Osteocyte (in vitro differentiated cells): ENCODE results near the gene PLXNB1. TPM values are rescaled to one million over a fixed set of nuclear protein-coding genes. Genes with fewer than 3 reads are reported as not detected.

ENCODE experiments used
- DNase-seq: peaks from one replicate; pipeline ENCODE4 v3.0.0; 2021; ENCODE audit warnings: mixed read lengths; ENCODE audit not compliant: unreplicated experiment; ENCODE audit errors: extremely low spot score
- H3K27ac Mint-ChIP-seq: one replicate; pipeline ENCODE4 v1.8.0; 2021; ENCODE audit warnings: mild to moderate bottlenecking, mixed read lengths; ENCODE audit not compliant: unreplicated experiment
- H3K27me3 Mint-ChIP-seq: one replicate; pipeline ENCODE4 v1.8.0; 2021; ENCODE audit warnings: mixed read lengths; ENCODE audit not compliant: unreplicated experiment
- H3K36me3 Mint-ChIP-seq: one replicate; pipeline ENCODE4 v1.8.0; 2021; ENCODE audit warnings: mixed read lengths; ENCODE audit not compliant: unreplicated experiment
- H3K4me1 Mint-ChIP-seq: one replicate; pipeline ENCODE4 v1.8.0; 2021; ENCODE audit warnings: mixed read lengths; ENCODE audit not compliant: unreplicated experiment
- H3K4me3 Mint-ChIP-seq: one replicate; pipeline ENCODE4 v1.8.0; 2021; ENCODE audit warnings: mild to moderate bottlenecking, moderate library complexity, mixed read lengths; ENCODE audit not compliant: unreplicated experiment
- H3K9me3 Mint-ChIP-seq: one replicate; pipeline ENCODE4 v1.8.0; 2021; ENCODE audit warnings: mixed read lengths; ENCODE audit not compliant: unreplicated experiment
- total RNA-seq: library from RNA; stranded (reverse); gene quantifications from 2 replicates; pipeline ENCODE4 v1.2.1, GENCODE V29; 2021
- TF ChIP-seq, protein P1 (sequence below): fragments of 200-600 bp; sonication (generic); IDR thresholded peaks from 2 replicates; pipeline ENCODE4 v1.5.0; 2021; ENCODE audit warnings: antibody characterized with exemption, mild to moderate bottlenecking, moderate library complexity

PLXNB1 gene
- total RNA-seq, 1 donor from 2014 or later: 88.2 TPM

DNA sequence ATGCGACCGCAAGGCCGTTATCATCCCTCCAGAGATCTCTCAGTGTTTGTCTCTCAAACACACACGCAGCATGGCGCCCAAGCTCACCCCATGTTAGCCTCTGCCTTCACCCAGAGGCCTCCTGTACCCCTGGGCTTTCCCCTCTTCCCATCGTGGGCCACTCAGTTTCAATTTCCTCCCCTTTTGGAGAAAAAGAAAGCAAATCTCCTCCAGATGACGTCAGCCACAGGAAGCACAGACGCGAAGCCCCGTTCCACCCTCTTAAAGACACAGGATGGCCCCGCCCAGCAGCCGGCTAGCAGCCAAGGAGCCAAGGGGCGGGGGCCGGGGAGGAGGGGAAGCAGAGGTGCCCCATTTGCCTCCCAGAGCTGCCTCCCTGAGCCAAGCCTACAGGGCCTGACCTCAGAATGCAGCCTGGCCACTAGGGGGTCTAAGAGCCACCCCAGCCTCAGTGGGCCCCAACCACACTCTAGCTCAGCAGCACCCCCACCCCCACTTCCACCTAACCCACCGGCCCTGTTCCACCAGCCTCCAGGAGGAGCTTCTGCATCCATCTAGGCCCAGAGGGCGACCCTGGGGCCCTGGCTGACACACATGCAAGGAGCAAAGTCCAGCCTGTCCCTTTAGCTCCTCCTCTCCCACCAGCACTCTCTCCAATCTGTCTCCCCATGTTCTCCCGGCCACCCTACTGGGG is 43.2 kb upstream of the PLXNB1 start:
- H3K27ac Mint-ChIP-seq: peak overlapping the region; percentile 100
- no peaks in the 10 kb centered on the region for H3K9me3 Mint-ChIP-seq
- H3K36me3 Mint-ChIP-seq: peaks cover 3% of the 10 kb centered on the region
- H3K27me3 Mint-ChIP-seq: no peaks in the 10 kb centered on the region
- peak; percentile 94 for DNase-seq
- TF ChIP-seq, protein P1, sequence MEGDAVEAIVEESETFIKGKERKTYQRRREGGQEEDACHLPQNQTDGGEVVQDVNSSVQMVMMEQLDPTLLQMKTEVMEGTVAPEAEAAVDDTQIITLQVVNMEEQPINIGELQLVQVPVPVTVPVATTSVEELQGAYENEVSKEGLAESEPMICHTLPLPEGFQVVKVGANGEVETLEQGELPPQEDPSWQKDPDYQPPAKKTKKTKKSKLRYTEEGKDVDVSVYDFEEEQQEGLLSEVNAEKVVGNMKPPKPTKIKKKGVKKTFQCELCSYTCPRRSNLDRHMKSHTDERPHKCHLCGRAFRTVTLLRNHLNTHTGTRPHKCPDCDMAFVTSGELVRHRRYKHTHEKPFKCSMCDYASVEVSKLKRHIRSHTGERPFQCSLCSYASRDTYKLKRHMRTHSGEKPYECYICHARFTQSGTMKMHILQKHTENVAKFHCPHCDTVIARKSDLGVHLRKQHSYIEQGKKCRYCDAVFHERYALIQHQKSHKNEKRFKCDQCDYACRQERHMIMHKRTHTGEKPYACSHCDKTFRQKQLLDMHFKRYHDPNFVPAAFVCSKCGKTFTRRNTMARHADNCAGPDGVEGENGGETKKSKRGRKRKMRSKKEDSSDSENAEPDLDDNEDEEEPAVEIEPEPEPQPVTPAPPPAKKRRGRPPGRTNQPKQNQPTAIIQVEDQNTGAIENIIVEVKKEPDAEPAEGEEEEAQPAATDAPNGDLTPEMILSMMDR: peak; percentile 39
- H3K4me1 Mint-ChIP-seq: peaks cover 22% of the 10 kb centered on the region
- peak overlapping the region; percentile 98 for H3K4me3 Mint-ChIP-seq

DNA sequence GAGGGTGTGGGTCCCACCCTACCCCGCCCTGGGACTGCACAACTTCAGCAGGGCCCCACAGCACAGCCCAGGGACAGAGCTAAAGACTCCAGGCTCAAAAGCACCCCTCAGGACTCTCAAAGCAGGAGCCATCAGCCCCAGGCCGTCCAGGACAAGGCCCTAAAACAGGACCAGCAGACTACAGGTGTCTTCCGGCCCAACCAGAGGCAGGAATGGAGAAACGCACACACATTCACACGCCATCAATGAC is 42.7 kb upstream of the PLXNB1 start:
- H3K9me3 Mint-ChIP-seq: no peaks in the 10 kb centered on the region
- peaks cover 8% of the 10 kb centered on the region for H3K36me3 Mint-ChIP-seq
- H3K27me3 Mint-ChIP-seq: no peaks in the 10 kb centered on the region
- TF ChIP-seq, protein P1: no peak
- H3K27ac Mint-ChIP-seq: peak overlapping the region; percentile 100
- no peak for DNase-seq
- peak overlapping the region; percentile 98 for H3K4me3 Mint-ChIP-seq
- peaks cover 24% of the 10 kb centered on the region for H3K4me1 Mint-ChIP-seq

DNA sequence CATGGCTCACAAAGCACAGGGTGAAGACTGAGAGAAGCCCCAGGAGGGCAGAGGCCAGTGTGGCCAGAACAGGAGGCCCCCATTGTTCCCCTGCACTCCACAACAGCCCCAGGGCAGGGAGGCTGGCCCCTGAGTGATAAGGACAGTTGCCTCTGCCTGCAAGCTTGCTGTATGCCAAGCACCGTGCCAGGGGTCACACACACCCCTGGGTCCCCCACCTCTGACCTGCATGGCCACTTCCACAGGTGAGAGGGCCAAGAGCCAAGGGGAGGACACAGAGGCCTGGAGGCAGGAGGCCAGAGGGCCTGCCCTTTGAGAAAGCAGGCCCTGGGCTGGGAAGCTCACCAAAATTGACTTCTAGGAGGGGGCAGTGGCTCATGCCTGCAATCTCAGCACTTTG is 40.4 kb upstream of the PLXNB1 start:
- H3K4me1 Mint-ChIP-seq: peaks cover 46% of the 10 kb centered on the region
- TF ChIP-seq, protein P1: no peak
- H3K4me3 Mint-ChIP-seq: peak overlapping the region; percentile 26
- no peaks in the 10 kb centered on the region for H3K27me3 Mint-ChIP-seq
- no peak for DNase-seq
- no peaks in the 10 kb centered on the region for H3K9me3 Mint-ChIP-seq
- H3K36me3 Mint-ChIP-seq: peaks cover 10% of the 10 kb centered on the region
- H3K27ac Mint-ChIP-seq: no peak overlapping the region

DNA sequence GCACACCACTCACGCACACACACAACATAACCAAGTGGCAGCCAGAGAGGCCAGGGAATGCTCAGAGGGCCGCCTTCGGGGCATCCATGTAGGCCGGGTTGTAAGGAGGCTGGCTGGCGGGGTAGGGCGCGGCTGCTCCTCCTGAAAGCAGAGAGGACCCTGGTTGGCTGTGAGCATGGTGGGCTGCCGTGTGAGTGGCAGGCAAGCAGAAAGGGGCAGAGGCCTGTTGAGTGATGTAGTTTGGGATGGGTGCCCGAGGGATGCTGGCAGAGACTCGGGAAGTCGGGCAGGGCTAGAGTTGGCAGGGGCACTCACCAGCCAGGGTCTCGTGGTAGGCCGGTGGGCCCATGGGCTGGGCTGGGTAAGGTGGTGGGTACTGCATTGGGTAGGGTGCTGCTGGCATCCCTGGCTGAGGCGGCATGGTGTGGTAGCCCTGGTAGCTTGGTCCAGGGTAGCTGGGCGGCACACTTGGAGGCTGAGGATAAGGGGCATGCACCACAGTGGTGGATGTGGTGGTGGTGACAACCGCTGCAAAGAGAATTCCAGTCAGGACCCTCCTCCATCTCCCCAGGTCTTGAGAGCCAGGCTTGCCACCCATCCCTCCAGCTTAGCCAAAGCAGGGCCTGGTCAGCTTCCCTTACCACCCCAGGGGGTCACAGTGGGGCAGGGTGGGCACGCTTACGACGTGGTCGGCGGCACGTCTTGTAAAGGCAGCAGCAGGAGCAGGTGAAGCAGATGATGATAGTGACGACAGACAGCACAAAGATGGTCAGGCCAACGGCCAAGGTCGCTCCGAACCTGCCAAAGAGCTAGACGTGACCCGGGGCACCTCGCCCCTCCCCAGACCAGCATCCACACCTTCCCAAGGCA is 39.4 kb upstream of the PLXNB1 start:
- H3K4me1 Mint-ChIP-seq: peaks cover 46% of the 10 kb centered on the region
- no peaks in the 10 kb centered on the region for H3K27me3 Mint-ChIP-seq
- H3K36me3 Mint-ChIP-seq: peaks cover 10% of the 10 kb centered on the region
- TF ChIP-seq, protein P1: no peak
- DNase-seq: no peak
- no peaks in the 10 kb centered on the region for H3K9me3 Mint-ChIP-seq
- peak overlapping the region; percentile 44 for H3K27ac Mint-ChIP-seq
- H3K4me3 Mint-ChIP-seq: no peak overlapping the region

DNA sequence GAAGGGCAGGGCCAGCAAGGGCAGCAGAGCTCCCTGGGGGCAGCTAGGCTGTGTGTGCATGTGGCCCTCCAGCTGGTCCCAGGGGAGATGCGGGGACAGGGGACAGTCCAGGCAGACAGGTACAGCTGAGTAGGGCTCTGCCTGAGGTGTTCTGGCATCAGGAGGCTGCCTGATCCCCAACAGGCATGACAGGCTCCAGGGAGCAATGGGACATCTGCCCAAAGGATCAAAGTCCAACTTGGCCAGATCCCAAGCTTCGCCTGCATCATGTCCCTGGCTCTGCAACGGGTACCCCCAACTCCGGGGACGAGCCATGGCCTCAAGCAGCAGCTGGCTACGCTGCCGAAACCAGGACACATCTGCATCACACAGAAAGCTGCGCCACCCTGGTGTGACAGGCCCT is 38.4 kb upstream of the PLXNB1 start:
- peaks cover 43% of the 10 kb centered on the region for H3K4me1 Mint-ChIP-seq

More for the DNA sequence above, 38.4 kb upstream of the PLXNB1 start:
- no peaks in the 10 kb centered on the region for H3K27me3 Mint-ChIP-seq
- H3K9me3 Mint-ChIP-seq: no peaks in the 10 kb centered on the region
- peaks cover 10% of the 10 kb centered on the region for H3K36me3 Mint-ChIP-seq
- no peak overlapping the region for H3K4me3 Mint-ChIP-seq
- TF ChIP-seq, protein P1: no peak
- peak overlapping the region; percentile 100 for H3K27ac Mint-ChIP-seq
- no peak for DNase-seq
